CD4-positive, alpha-beta T cell treated with Interleukin-15 for 1 hour (primary cell): Measurements from ENCODE around the gene QTRT2.

Experiments used
- DNase-seq: peaks from one replicate; pipeline ENCODE4 v3.0.0-alpha.2; 2020

The QTRT2 gene

GRCh38 chr3:114056130-114057010, at the start of gene QTRT2, which contains the start of gene CCDC191:
Gene QTRT2 (plus strand): TSS chr3:114056737. CDS start chr3:114065258, 8,521 bp downstream.
Gene CCDC191 (minus strand): TSS chr3:114056526. CDS start chr3:114056466, 60 bp downstream.
- DNase-seq, result peak; percentile 99

DNA sequence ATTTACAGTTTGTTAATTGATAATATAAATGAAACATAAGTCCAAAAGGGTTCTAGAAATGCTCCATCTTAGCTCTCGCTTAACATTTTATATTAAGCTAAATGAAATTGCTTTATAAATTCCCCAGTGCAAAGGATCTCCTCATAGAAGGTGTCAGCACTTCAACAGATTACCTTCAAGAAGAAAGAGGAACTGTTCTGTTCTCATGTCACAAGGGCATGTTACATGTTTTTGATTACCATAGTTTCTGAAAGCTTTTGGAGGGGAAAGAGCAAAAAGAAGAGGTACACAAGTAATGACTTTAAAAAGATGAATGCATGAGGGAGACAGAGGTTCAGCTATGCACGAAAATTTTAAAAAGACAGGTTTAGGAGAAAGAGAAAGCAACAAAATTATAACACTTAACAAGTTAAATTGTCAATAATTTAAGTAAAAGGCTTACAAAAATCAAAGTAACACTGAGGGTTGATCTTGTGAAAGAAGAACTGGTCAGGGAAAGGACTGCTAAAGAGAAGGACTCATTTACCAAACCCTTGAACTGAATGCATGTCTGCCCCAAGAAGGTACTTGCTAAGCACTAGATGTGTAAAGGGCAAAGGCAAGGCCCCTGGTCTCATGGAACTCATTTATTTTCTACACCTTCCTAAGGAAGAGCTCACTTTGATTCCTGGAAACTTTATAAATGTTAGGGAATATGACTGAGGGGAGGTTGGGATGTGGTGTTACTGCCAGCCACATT, 45.3 kb upstream of the QTRT2 start:
- no peak for DNase-seq

DNA sequence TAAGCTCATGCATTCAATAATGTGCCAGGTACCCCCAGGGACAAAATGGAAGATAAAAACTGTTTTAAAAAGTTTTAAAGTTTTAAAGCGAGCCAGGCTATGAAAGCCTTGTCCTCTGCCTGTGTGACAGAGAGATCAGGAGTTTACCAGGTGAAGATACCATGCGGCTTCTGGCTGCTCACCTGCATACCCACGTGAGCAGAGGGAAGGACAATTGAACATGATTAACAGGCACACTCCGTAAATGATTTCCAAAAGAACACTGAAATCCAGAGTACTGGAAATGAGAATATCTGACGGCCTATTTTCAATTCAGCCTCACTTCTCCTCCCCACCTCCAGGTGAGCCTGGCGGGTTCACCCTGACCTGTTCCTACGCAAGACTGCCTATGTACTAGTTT, 42.3 kb upstream of the QTRT2 start:
- no peak for DNase-seq

DNA sequence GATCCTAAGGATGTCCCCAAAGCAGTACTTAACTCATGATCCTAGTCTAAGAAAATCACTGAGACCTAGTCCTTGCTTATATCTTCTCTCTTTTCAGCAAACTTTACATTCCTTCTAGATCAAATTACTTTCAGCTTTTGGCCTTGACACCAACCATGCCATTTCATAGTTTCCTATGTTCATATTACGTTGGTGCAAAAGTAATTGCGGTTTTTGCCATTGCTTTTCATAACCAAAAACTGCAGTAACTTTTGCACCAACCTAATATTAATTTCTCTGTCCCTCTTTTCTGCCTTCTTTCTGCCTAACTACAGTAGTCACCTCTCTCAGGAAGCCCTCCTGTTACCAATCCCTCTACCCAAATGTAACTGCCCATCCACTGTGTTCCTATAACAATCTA, 37.1 kb upstream of the QTRT2 start:
- DNase-seq, result no peak

DNA sequence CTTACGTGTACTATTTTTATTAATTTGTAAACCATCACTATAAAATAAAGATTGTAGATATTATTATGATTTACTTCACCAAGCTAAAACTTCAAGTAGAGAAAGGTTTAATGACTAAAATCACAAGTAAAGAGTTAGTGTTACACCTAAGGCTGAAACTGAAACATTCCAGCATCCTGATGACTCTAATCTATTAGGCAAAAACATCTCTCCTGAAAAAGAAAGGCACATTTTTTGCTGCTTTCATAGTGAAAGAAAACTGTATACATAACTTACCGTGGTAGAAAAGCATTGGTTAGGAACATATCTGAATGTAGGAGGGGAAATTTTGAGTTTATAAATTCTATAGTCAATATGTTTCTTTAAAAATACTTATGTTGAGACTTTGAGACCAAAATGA, 35.6 kb upstream of the QTRT2 start:
- DNase-seq, result no peak

GRCh38 chr3:114022145-114022802, 34.3 kb upstream of the QTRT2 start:
- DNase-seq, result no peak

- DNase-seq, result no peak
These were observed 31.1 kb upstream of the QTRT2 start for GRCh38 chr3:114025451-114025850.

GRCh38 chr3:114026331-114026730, 30.2 kb upstream of the QTRT2 start:
- DNase-seq, result no peak

DNA sequence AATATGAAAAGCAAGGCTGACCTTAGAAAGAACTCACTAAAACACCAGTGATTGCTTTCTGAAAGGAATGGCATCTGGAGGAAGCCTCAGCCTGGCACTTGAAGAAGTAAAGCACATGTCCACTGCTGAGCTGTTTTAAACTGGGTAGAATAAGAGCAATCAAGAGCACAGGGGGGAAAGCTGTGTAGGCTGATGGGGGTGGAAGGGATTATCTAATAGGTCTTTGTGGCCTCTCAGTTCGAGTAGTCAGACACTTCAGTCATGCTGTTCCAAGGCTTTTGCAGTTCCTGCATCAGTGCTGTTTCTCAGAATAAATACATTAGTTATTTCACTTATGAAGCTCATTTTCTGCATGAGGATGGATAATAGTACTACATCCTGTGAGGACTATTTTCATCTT, 22.8 kb upstream of the QTRT2 start:
- DNase-seq, result no peak

DNA sequence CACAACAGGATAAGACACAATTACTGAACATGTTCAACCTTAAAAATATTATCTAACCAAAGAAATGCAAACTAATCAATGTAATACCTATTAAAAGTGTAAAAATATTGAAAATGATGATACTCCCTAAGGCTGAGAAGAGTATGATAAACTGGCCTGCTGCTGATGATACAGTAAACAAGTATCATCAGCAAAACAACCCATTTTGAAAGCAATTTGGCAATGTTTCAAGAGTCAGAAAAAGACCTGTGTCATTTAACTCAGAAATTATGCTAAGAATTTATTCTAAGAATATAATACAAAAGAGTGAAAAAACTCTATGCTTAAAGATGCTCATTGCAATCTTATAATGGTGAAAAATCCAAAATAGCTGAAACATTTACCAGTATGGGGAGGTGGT, 22.3 kb upstream of the QTRT2 start:
- no peak for DNase-seq

DNA sequence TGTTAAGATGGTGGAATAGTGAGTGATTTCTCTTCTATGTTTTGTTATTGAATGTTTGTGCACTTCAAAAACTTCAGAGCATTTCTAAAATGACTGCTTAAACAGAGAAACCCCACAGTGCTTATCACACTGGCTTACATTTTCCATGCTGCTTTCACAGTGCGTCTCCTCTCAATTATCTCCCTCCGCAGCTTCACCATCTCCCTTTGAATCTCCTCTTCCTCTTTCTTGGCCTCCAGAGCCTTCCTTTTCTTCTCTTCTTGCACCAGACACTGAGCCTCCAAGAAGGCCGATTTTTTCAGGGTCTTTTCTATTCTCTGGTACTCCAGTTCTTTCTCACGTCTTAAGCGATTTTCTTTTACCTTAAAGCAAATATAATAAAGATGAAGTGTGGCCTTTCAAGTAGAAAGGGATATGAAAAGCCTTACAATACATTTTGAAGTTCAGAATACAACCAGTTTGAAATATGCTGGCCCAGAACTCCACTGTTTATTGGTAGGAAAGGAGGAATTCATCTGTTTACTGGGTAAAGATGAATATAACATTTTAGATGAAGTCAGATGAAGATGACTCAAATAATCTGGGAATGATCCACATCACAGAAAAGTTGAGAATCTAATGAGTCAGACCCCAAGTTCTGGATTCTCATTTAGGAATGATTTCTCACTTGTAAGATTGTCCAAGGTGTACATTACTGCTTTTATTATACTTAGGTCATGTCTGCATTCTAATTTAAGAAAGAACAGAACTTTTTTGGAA, 21.6 kb upstream of the QTRT2 start:
- DNase-seq, result no peak

DNA sequence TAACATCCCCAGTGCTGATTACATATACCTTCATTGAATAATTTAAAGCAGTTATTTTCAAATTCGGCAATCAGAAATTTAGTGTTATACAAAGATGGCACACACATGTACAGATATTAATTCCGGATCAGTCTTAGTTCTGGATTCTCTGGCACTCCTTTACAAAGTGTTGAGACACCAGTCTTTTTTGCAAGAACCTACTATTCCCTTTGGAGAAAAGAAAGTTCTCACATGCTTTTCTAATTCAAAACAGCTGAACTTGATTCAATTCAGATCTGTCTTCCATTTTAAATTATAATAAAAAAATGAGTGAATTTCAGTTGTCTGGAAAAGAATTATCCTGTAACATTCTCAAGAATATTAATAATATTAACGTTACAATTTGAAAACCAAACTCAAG, 20.6 kb upstream of the QTRT2 start:
- no peak for DNase-seq

DNA sequence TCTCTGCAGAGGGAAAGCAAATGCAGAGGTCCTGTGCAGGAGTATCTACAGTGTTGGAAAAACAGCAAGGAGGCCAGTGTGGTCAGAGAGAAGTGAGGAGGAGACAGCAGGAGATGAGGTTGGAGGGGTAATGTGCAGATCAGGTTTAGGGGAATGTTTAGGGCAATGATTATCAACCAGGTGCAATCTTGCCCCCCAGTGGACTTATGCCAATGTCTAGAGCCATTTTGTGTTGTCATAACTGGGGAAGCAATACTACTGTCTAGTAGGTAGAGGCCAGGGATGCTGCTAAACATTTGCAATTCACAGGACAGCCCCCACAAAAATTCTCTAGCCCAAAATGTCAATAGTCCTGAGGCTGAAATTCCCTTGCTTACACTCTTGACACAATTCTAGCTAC, 13.3 kb upstream of the QTRT2 start:
- DNase-seq, result no peak

DNA sequence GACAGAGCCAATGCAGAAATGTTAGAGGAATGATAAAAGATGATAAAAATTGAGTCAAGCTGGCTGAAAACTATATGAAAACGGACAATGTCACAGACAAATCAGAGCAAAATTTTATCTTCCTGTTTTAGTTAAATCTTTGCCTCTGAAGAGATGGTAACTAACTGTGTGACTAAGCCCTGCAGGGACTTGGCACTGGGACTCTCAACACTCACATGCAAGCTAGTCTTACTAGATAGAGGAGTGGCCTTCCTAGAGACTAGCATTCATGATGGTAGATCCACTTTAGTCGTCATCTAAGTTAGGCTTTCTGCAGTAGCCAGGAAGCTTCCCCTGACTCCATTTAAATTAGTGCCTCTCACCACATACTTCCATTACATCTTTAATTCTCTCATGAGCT, 4.3 kb upstream of the QTRT2 start:
- DNase-seq, result no peak

GRCh38 chr3:114057011-114057347, 442 bp downstream of the QTRT2 start:
- no peak for DNase-seq

DNA sequence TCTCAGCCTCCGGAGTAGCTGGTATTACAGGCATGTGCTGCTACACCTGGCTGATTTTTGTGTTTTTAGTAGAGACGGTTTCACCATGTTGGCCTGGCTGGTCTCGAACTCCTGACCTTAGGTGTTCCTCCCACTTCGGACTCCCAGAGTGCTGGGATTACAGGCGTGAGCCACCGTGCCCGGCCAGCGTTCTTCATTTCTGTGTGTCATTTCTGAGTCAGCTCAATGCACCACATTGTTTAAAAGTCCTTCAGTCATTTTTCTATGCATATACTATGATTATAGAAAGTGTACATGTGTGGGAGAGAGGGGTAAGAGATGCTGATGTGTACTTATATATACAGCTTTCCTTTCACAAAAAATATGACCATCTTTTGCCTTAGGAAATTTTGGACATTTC, 2.1 kb downstream of the QTRT2 start:
- no peak for DNase-seq

DNA sequence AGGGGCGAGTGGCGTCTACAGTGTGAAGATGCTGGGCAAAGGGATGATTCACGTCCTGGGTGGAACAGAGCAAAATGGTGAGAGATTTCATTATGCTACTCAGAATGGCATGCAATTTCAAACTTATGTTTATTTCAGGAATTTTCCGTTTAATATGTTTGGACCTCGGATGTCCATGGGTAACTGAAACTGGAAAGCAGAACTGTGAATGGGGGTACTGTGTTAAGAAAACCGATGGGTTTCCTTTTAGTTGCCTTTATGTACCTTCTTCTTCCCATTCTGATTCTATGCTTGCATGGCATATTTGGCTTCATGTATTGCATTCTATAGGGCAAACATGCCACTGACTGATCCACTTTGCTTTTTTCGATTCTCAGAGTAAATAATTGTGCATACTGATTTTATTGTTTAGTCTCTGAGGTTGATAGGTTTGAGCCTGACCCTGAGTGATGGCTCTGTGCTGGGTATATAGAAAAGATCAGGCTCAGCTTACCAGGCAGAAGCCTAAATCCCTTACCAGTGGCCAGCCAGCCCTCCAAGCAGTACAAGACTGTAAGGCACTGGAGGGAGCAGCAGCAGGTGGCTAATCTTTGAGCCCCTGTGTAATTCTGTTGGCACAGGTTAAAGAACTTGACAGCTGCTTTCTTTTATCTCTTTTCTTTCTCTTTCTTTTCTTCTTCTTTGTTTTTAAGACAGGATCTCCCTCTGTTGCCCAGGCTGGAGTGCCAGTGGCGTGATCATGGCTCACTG, 4.5 kb downstream of the QTRT2 start:
- no peak for DNase-seq

GRCh38 chr3:114067804-114068203, 11.3 kb downstream of the QTRT2 start:
- DNase-seq, result no peak

DNA sequence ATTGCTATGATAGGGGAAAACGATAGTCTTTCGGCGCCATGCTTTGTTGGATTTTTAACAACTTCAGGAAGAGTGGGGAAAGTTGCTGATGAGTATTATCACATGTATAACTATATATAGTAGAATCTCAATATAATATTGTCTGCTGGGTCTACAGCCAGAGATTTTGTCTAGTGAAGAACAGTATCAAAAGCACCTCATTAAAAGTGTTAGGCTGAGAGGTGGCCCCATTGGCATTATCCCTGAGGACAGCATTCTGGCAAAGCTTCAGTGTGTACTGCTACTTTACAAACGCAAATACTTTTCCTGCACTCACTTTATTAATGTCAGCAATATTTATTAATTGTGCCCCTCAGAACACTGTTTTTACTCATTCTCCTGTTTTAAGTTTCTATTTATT, 11.8 kb downstream of the QTRT2 start:
- DNase-seq, result no peak

- DNase-seq, result no peak
These were observed 15.2 kb downstream of the QTRT2 start for GRCh38 chr3:114071786-114072185.

DNA sequence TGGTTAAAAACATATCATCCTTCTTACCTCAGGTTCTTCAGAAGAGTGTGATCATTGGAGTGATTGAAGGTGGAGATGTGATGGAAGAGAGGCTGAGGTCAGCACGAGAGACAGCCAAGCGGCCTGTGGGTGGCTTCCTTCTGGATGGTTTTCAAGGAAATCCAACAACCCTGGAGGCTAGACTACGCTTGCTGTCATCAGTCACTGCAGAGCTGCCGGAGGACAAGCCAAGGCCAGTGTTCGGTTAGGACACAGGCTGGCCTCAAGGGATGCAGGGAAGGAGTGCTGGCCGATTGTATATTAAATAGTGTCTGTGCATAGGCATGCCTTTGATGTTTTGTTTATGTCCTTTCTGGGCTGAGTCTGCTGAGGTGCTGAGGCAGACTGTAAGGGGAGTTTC, 20.2 kb downstream of the QTRT2 start:
- DNase-seq, result no peak

- no peak for DNase-seq
These were observed 21.6 kb downstream of the QTRT2 start for GRCh38 chr3:114078126-114078525.
